ENCODE results near the gene ZFP69.
A peak's percentile ranks its signal among the peaks of the same experiment; 100 is the strongest.
"Not testable (repeated sequence)": the region's sequence is repeated elsewhere in the genome, so short reads cannot be mapped to it uniquely, and the experiment has no call there.

ZFP69 gene

GRCh38 chr1:40476924-40477677, at the start of gene ZFP69:
ZFP69 (plus strand) TSS chr1:40477290; CDS start chr1:40479362, 2,072 bp downstream.
- no peak for DNase-seq (ENCODE audit: low read depth, low spot score)

GRCh38 chr1:40431385-40431784, 45.7 kb upstream of the ZFP69 start:
- DNase-seq (ENCODE audit: low read depth, low spot score), result no peak

GRCh38 chr1:40432644-40433390, 44.3 kb upstream of the ZFP69 start:
- DNase-seq (ENCODE audit: low read depth, low spot score), result no peak

GRCh38 chr1:40435471-40435870, 41.6 kb upstream of the ZFP69 start:
- DNase-seq (ENCODE audit: low read depth, low spot score), result no peak

- DNase-seq (ENCODE audit: low read depth, low spot score), result no peak
These were observed 41.2 kb upstream of the ZFP69 start for GRCh38 chr1:40435876-40436275.

GRCh38 chr1:40438391-40439015, 38.6 kb upstream of the ZFP69 start:
- no peak for DNase-seq (ENCODE audit: low read depth, low spot score)

GRCh38 chr1:40439247-40439646, 37.8 kb upstream of the ZFP69 start:
- no peak for DNase-seq (ENCODE audit: low read depth, low spot score)

GRCh38 chr1:40449684-40450494, 27.2 kb upstream of the ZFP69 start, which contains the start of gene ZFP69B:
ZFP69B (plus strand) TSS chr1:40450476; CDS start chr1:40450962, 486 bp downstream.
- DNase-seq (ENCODE audit: low read depth, low spot score), result peak; percentile 60

GRCh38 chr1:40450495-40451237, 26.4 kb upstream of the ZFP69 start:
- no peak for DNase-seq (ENCODE audit: low read depth, low spot score)

GRCh38 chr1:40451238-40451585, 25.9 kb upstream of the ZFP69 start:
- DNase-seq (ENCODE audit: low read depth, low spot score), result no peak

GRCh38 chr1:40454873-40455272, 22.2 kb upstream of the ZFP69 start:
- DNase-seq (ENCODE audit: low read depth, low spot score), result no peak

- no peak for DNase-seq (ENCODE audit: low read depth, low spot score)
These were observed 14.0 kb upstream of the ZFP69 start for GRCh38 chr1:40462956-40463590.

GRCh38 chr1:40469327-40469726, 7.8 kb upstream of the ZFP69 start:
- DNase-seq (ENCODE audit: low read depth, low spot score), result no peak

GRCh38 chr1:40475268-40475667, 1.8 kb upstream of the ZFP69 start:
- no peak for DNase-seq (ENCODE audit: low read depth, low spot score)

GRCh38 chr1:40477678-40478053, 576 bp downstream of the ZFP69 start:
- DNase-seq (ENCODE audit: low read depth, low spot score), result no peak

GRCh38 chr1:40478276-40478675, 1.2 kb downstream of the ZFP69 start:
- DNase-seq (ENCODE audit: low read depth, low spot score), result no peak

GRCh38 chr1:40479156-40479555, 2.1 kb downstream of the ZFP69 start:
- no peak for DNase-seq (ENCODE audit: low read depth, low spot score)

- no peak for DNase-seq (ENCODE audit: low read depth, low spot score)
These were observed 18.3 kb downstream of the ZFP69 start for GRCh38 chr1:40495315-40495903.

GRCh38 chr1:40502651-40503050, 25.6 kb downstream of the ZFP69 start:
- DNase-seq (ENCODE audit: low read depth, low spot score), result not testable (repeated sequence)

- DNase-seq (ENCODE audit: low read depth, low spot score), result no peak
These were observed 30.9 kb downstream of the ZFP69 start for GRCh38 chr1:40507973-40508372.

Measured in iPS DF 19.7 (cell line).